ENCODE measurements around the gene DGKQ. TPM values are rescaled to one million over a fixed set of nuclear protein-coding genes. Genes with fewer than 3 reads are reported as not detected.

DGKQ gene
- total and polyA plus RNA-seq, 9 of the 15 experiments (the other 6 are each of a cell fraction or from before 2014, with no cell fraction given) = 0.17 to 22.0 (median 5.6) TPM

GRCh38 chr4:931960-932712, 41.2 kb downstream of the DGKQ start, which contains the start of the genes GAK and TMEM175:
GAK (minus strand) TSS chr4:932316; CDS start chr4:932187, 129 bp downstream.
TMEM175 (plus strand) TSS chr4:932460; CDS start chr4:947740, 15,280 bp downstream.
- peak within 1 kb of the TSS; percentile 99 for H3K4me3 ChIP-seq
- WGBS (ENCODE audit: insufficient coverage, low coverage, missing lambda C conversion rate) = under 1% methylated on average over 77 of the region's 99 CpGs
- no TSS peak for BruUV-seq (replicated peaks)
- no peaks in the 10 kb centered on the region for H3K27me3 ChIP-seq (ENCODE audit: control insufficient read depth in 2 of 2, insufficient read depth in 2 of 2, low read length in 2 of 2)
- H3K9me1 ChIP-seq (ENCODE audit: control insufficient read depth, insufficient read depth, low read length) = no peaks in the 10 kb centered on the region
- H3K79me2 ChIP-seq (ENCODE audit: control insufficient read depth, insufficient read depth, low read length) = peaks cover 55% of the 10 kb centered on the region
- peaks cover 11% of the 10 kb centered on the region; the same call in 2 of the 3 replicates for H3K36me3 ChIP-seq (ENCODE audit: control insufficient read depth, insufficient read depth, low read length)
- peak within 1 kb of the TSS; percentile 92 for H3K4me2 ChIP-seq (ENCODE audit: insufficient read depth, low read length)
- peak within 1 kb of the TSS; percentile 93 for H3K27ac ChIP-seq (ENCODE audit: extremely low read depth, low read depth, low read length)
- no peaks in the 10 kb centered on the region for H3K9me3 ChIP-seq (replicated peaks; ENCODE audit: control insufficient read depth, insufficient read depth, low read depth, low read length)
- peaks cover 19% of the 10 kb centered on the region; the same call in 1 of the 2 replicates for H4K20me1 ChIP-seq (replicated peaks; ENCODE audit: control insufficient read depth, insufficient read depth, low read length)
- intact Hi-C loops (cut with micrococcal nuclease) (loop anchor here (2.0 kb wide), 2 partner anchors 41 to 55 kb away; partner anchors contain the start of genes DGKQ and IDUA), in situ Hi-C loops (cut with MboI) (no loop called here)
- DNase-seq (ENCODE audit: extremely low read depth in 1 of 4, low spot score in 3 of 4) = peak; percentile 97 to 99 (median 98)
- H3K4me1 ChIP-seq (replicated peaks in 1 of 2; ENCODE audit: control insufficient read depth in 2 of 2, insufficient read depth in 2 of 2, low read length in 2 of 2) = peaks cover 13 to 14% of the 10 kb centered on the region in 2 experiments
- ATAC-seq = peak; percentile 94
- peak within 1 kb of the TSS; percentile 92 for H2AFZ ChIP-seq (ENCODE audit: low read depth, low read length)
- FAIRE-seq = peak; percentile 94
- POLR2A ChIA-PET = interaction anchor here (0.6 to 1.7 kb wide), 10 partner anchors 12 to 797 kb away, joined by 3 to 11 read pairs (median 4); no protein-coding TSS in a partner anchor
- peak within 1 kb of the TSS; percentile 88 to 100 for H3K9ac ChIP-seq (ENCODE audit: insufficient read depth in 1 of 2, low read depth in 2 of 2, low read length in 2 of 2)
- CTCF ChIA-PET (ENCODE audit: low intra/inter-chr PET ratio) = no interaction called here
- TF ChIP-seq ZNF695 (CRISPR knock-in tag; IDR thresholded peaks at IDR 0.05) (no peak), NR4A1 (CRISPR knock-in tag; IDR thresholded peaks at IDR 0.05) (peak; percentile 74; the same call in 1 of the 2 replicates), NR4A1 (tag; IDR thresholded peaks at IDR 0.05) (no peak), SRSF3 (IDR thresholded peaks at IDR 0.05; ENCODE audit: insufficient read depth, low read length) (no peak), ZSCAN29 (IDR thresholded peaks at IDR 0.05) (no peak), YBX1 (IDR thresholded peaks at IDR 0.05) (no peak), GATA2 (CRISPR knock-in tag; IDR thresholded peaks at IDR 0.05) (no peak), STAT6 (CRISPR knock-in tag; IDR thresholded peaks at IDR 0.05) (no peak), OTX1 (CRISPR knock-in tag; IDR thresholded peaks at IDR 0.05) (no peak), NFE2L1 (tag; IDR thresholded peaks at IDR 0.05; ENCODE audit: borderline replicate concordance, low read depth) (no peak), RNF219 (CRISPR knock-in tag; IDR thresholded peaks at IDR 0.05) (no peak), MECOM (CRISPR knock-in tag; IDR thresholded peaks at IDR 0.05) (no peak), MTA2 (IDR thresholded peaks at IDR 0.05; ENCODE audit: low read depth) (no peak)
- TF ChIP-seq, protein P1, sequence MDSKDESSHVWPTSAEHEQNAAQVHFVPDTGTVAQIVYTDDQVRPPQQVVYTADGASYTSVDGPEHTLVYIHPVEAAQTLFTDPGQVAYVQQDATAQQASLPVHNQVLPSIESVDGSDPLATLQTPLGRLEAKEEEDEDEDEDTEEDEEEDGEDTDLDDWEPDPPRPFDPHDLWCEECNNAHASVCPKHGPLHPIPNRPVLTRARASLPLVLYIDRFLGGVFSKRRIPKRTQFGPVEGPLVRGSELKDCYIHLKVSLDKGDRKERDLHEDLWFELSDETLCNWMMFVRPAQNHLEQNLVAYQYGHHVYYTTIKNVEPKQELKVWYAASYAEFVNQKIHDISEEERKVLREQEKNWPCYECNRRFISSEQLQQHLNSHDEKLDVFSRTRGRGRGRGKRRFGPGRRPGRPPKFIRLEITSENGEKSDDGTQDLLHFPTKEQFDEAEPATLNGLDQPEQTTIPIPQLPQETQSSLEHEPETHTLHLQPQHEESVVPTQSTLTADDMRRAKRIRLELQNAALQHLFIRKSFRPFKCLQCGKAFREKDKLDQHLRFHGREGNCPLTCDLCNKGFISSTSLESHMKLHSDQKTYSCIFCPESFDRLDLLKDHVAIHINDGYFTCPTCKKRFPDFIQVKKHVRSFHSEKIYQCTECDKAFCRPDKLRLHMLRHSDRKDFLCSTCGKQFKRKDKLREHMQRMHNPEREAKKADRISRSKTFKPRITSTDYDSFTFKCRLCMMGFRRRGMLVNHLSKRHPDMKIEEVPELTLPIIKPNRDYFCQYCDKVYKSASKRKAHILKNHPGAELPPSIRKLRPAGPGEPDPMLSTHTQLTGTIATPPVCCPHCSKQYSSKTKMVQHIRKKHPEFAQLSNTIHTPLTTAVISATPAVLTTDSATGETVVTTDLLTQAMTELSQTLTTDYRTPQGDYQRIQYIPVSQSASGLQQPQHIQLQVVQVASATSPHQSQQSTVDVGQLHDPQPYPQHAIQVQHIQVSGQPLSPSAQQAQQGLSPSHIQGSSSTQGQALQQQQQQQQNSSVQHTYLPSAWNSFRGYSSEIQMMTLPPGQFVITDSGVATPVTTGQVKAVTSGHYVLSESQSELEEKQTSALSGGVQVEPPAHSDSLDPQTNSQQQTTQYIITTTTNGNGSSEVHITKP (IDR thresholded peaks at IDR 0.05; ENCODE audit: partially characterized antibody) = no peak
